Dedifferentiated amniotic fluid mesenchymal stem cell (primary cell): ENCODE data around the gene CIBAR2.
"Not testable (repeated sequence)": the region's sequence is repeated elsewhere in the genome, so short reads cannot be mapped to it uniquely, and the experiment has no call there.

Experiments used
- DNase-seq: peaks from one replicate; pipeline ENCODE4 v3.0.0-alpha.2; 2016; ENCODE audit errors: extremely low spot score

The CIBAR2 gene

GRCh38 chr16:85062845-85063244 is 49.4 kb downstream of the CIBAR2 start:
- no peak for DNase-seq

- no peak for DNase-seq
Observed at GRCh38 chr16:85062323-85062722, 49.9 kb downstream of the CIBAR2 start.

- DNase-seq = no peak
Observed at GRCh38 chr16:85061566-85061965, 50.7 kb downstream of the CIBAR2 start.

- no peak for DNase-seq
Observed at GRCh38 chr16:85058909-85059308, 53.4 kb downstream of the CIBAR2 start.

GRCh38 chr16:85057948-85058347 is 54.3 kb downstream of the CIBAR2 start:
- DNase-seq = no peak

GRCh38 chr16:85057212-85057889 is 54.9 kb downstream of the CIBAR2 start:
- DNase-seq = no peak

GRCh38 chr16:85056211-85056748 is 56.0 kb downstream of the CIBAR2 start:
- no peak for DNase-seq

- DNase-seq = no peak
Observed at GRCh38 chr16:85055493-85056210, 56.6 kb downstream of the CIBAR2 start.

GRCh38 chr16:85054948-85055492 is 57.3 kb downstream of the CIBAR2 start:
- peak; percentile 34 for DNase-seq

GRCh38 chr16:85054321-85054720 is 58.0 kb downstream of the CIBAR2 start:
- DNase-seq = not testable (repeated sequence)

GRCh38 chr16:85052536-85052935 is 59.7 kb downstream of the CIBAR2 start:
- no peak for DNase-seq

- no peak for DNase-seq
Observed at GRCh38 chr16:85051683-85052082, 60.6 kb downstream of the CIBAR2 start.

GRCh38 chr16:85051067-85051581 is 61.1 kb downstream of the CIBAR2 start:
- no peak for DNase-seq

- DNase-seq = no peak
Observed at GRCh38 chr16:85049706-85050305, 62.5 kb downstream of the CIBAR2 start.

GRCh38 chr16:85048921-85049562 is 63.2 kb downstream of the CIBAR2 start:
- DNase-seq = no peak
